GM12878 (cell line): Measurements from ENCODE around the gene UBLCP1. TPM values are rescaled to one million over a fixed set of nuclear protein-coding genes. Genes with fewer than 3 reads are reported as not detected.

Source experiments
- CBFB ChIP-seq: IDR thresholded peaks from 2 replicates; pipeline ENCODE4 v1.6.1; 2016; ENCODE audit warnings: antibody characterized with exemption, low read depth
- HCFC1 ChIP-seq: fragments of 150-350 bp; IDR thresholded peaks from 2 replicates; pipeline ENCODE4 v1.6.1; 2014; ENCODE audit warnings: low read length
- KLF5 ChIP-seq: fragments of 450-650 bp; IDR thresholded peaks from 2 replicates; pipeline ENCODE4 v1.6.1; 2014; ENCODE audit warnings: mild to moderate bottlenecking; ENCODE audit not compliant: partially characterized antibody
- POLR2A ChIP-seq: IDR thresholded peaks from 2 replicates; pipeline ENCODE4 v1.6.1; 2011; ENCODE audit warnings: low read depth, mild to moderate bottlenecking, low read length
- RELA ChIP-seq: fragments of 450-650 bp; IDR thresholded peaks from 2 replicates; pipeline ENCODE4 v1.8.0; 2014; ENCODE audit warnings: borderline replicate concordance; ENCODE audit not compliant: partially characterized antibody
- ZNF592 ChIP-seq: fragments of 450-650 bp; IDR thresholded peaks from 2 replicates; pipeline ENCODE4 v1.6.1; 2017; ENCODE audit warnings: mild to moderate bottlenecking, moderate library complexity
- ZZZ3 ChIP-seq: IDR thresholded peaks from 2 replicates; pipeline ENCODE4 v1.6.1; 2011; ENCODE audit warnings: low read depth; ENCODE audit not compliant: control insufficient read depth, insufficient read length
- polyA plus RNA-seq, 11 experiments: library from polyadenylated mRNA; depleted of rRNA in 4 of 11; unstranded in 6 of 11; stranded (reverse) in 5 of 11; fragments of >200 nt; fragmentation: Nextera tagmentation in 4 of 11; fragmentation: Illumina TruSeq in 1 of 11; extraction: Ambion mirVana in 4 of 11; extraction: Trizol in 1 of 11; gene quantifications; 1 replicate in 1 of 11; 2 replicates in 10 of 11; pipeline versions ENCODE4 v1.2.1 to v1.2.3, GENCODE V29; 2011 to 2016; ENCODE audit warnings: inconsistent platforms in 2 of 11, missing spikeins in 2 of 11, low read depth in 1 of 11
- total RNA-seq, 4 experiments: library from RNA; depleted of rRNA in 3 of 4; stranded (reverse); fragments of >200 nt in 3 of 4; fragmentation: Illumina TruSeq in 1 of 4; extraction: Trizol in 1 of 4; gene quantifications; 2 replicates each; pipeline versions ENCODE4 v1.2.1 to v1.2.3, GENCODE V29; 2013 to 2021
- TF ChIP-seq, protein P1 (sequence below): fragments of 450-650 bp; IDR thresholded peaks from 2 replicates; pipeline ENCODE4 v1.6.1; 2018; ENCODE audit warnings: borderline replicate concordance, mild to moderate bottlenecking; ENCODE audit not compliant: partially characterized antibody
- TF ChIP-seq, protein P2 (sequence below): fragments of 450-650 bp; IDR thresholded peaks from 2 replicates; pipeline ENCODE4 v1.6.1; 2017; ENCODE audit warnings: mild to moderate bottlenecking, low read depth, inconsistent platforms; ENCODE audit not compliant: poor library complexity, severe bottlenecking
- TF ChIP-seq, protein P3 (sequence below): fragments of 450-650 bp; IDR thresholded peaks from 2 replicates; pipeline ENCODE4 v1.6.1; 2017; ENCODE audit warnings: low read depth, mild to moderate bottlenecking, moderate library complexity
- TF ChIP-seq, protein P4 (sequence below): IDR thresholded peaks from 2 replicates; pipeline ENCODE4 v1.6.1; 2011; ENCODE audit warnings: borderline replicate concordance, low read depth, mild to moderate bottlenecking, moderate library complexity, low read length; ENCODE audit not compliant: insufficient read depth, poor library complexity, severe bottlenecking
- TF ChIP-seq, protein P5 (sequence below): IDR thresholded peaks from 2 replicates; pipeline ENCODE4 v1.6.1; 2012; ENCODE audit warnings: low read length, inconsistent platforms
- TF ChIP-seq, protein P6 (sequence below): IDR thresholded peaks from 2 replicates; pipeline ENCODE4 v1.6.1; 2011; ENCODE audit warnings: borderline replicate concordance, low read depth, mild to moderate bottlenecking, moderate library complexity, mixed read lengths, low read length; ENCODE audit not compliant: insufficient read depth; ENCODE audit errors: extremely low read length

UBLCP1 gene
- total and polyA plus RNA-seq, 10 of the 15 experiments (the other 5 are each of a cell fraction or from before 2014, with no cell fraction given) = 18.8 to 44.2 (median 32.1) TPM

DNA sequence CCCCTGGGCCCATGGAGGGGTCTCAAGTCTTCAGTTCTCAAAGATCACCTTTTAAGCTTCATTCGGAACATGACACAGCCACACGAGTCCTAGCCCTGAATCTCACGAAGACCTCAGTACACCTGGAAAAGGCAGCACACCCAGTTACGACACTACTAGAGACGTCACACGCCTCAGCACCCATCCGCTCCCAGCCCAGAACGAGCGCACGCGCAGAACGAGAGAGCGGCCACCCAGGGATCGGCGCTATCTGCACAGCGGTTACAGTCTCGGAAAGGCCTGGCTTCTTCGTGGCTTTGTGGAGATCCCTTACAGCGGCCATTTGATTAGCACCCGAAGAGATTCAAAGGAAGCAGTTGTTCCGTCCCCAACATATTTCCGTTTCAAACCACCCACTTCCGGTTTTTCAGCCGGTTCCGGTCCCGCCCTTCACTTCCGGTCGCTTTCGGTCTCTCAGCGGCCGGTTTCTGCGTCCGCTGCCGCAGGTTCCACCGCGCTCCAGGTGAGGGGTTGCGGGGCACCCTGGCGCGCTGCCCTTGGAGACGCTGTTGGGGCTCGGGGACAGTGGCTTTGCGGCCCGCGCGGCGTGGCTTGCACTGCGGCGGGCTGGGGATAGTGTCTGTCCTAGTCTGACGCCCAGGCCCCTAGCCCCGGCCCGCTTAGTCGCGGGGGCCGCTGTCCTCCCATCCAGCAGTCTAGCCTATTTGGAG is at the start of gene UBLCP1 (continued):
- TF ChIP-seq ZNF592 (no peak), POLR2A (peak; percentile 91), KLF5 (peak; percentile 66), CBFB (peak; percentile 77), RELA (peak; percentile 52), HCFC1 (no peak), ZZZ3 (no peak)
- TF ChIP-seq, protein P1, sequence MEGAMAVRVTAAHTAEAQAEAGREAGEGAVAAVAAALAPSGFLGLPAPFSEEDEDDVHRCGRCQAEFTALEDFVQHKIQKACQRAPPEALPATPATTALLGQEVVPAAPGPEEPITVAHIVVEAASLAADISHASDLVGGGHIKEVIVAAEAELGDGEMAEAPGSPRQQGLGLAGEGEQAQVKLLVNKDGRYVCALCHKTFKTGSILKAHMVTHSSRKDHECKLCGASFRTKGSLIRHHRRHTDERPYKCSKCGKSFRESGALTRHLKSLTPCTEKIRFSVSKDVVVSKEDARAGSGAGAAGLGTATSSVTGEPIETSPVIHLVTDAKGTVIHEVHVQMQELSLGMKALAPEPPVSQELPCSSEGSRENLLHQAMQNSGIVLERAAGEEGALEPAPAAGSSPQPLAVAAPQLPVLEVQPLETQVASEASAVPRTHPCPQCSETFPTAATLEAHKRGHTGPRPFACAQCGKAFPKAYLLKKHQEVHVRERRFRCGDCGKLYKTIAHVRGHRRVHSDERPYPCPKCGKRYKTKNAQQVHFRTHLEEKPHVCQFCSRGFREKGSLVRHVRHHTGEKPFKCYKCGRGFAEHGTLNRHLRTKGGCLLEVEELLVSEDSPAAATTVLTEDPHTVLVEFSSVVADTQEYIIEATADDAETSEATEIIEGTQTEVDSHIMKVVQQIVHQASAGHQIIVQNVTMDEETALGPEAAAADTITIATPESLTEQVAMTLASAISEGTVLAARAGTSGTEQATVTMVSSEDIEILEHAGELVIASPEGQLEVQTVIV = peak; percentile 64
- TF ChIP-seq, protein P2, sequence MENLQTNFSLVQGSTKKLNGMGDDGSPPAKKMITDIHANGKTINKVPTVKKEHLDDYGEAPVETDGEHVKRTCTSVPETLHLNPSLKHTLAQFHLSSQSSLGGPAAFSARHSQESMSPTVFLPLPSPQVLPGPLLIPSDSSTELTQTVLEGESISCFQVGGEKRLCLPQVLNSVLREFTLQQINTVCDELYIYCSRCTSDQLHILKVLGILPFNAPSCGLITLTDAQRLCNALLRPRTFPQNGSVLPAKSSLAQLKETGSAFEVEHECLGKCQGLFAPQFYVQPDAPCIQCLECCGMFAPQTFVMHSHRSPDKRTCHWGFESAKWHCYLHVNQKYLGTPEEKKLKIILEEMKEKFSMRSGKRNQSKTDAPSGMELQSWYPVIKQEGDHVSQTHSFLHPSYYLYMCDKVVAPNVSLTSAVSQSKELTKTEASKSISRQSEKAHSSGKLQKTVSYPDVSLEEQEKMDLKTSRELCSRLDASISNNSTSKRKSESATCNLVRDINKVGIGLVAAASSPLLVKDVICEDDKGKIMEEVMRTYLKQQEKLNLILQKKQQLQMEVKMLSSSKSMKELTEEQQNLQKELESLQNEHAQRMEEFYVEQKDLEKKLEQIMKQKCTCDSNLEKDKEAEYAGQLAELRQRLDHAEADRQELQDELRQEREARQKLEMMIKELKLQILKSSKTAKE = peak; percentile 11
- TF ChIP-seq, protein P3, sequence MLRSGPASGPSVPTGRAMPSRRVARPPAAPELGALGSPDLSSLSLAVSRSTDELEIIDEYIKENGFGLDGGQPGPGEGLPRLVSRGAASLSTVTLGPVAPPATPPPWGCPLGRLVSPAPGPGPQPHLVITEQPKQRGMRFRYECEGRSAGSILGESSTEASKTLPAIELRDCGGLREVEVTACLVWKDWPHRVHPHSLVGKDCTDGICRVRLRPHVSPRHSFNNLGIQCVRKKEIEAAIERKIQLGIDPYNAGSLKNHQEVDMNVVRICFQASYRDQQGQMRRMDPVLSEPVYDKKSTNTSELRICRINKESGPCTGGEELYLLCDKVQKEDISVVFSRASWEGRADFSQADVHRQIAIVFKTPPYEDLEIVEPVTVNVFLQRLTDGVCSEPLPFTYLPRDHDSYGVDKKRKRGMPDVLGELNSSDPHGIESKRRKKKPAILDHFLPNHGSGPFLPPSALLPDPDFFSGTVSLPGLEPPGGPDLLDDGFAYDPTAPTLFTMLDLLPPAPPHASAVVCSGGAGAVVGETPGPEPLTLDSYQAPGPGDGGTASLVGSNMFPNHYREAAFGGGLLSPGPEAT = peak; percentile 46; the same call in 1 of the 2 replicates
- TF ChIP-seq, protein P4, sequence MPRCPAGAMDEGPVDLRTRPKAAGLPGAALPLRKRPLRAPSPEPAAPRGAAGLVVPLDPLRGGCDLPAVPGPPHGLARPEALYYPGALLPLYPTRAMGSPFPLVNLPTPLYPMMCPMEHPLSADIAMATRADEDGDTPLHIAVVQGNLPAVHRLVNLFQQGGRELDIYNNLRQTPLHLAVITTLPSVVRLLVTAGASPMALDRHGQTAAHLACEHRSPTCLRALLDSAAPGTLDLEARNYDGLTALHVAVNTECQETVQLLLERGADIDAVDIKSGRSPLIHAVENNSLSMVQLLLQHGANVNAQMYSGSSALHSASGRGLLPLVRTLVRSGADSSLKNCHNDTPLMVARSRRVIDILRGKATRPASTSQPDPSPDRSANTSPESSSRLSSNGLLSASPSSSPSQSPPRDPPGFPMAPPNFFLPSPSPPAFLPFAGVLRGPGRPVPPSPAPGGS = no peak
- TF ChIP-seq, protein P5, sequence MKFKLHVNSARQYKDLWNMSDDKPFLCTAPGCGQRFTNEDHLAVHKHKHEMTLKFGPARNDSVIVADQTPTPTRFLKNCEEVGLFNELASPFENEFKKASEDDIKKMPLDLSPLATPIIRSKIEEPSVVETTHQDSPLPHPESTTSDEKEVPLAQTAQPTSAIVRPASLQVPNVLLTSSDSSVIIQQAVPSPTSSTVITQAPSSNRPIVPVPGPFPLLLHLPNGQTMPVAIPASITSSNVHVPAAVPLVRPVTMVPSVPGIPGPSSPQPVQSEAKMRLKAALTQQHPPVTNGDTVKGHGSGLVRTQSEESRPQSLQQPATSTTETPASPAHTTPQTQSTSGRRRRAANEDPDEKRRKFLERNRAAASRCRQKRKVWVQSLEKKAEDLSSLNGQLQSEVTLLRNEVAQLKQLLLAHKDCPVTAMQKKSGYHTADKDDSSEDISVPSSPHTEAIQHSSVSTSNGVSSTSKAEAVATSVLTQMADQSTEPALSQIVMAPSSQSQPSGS = no peak
- TF ChIP-seq, protein P6, sequence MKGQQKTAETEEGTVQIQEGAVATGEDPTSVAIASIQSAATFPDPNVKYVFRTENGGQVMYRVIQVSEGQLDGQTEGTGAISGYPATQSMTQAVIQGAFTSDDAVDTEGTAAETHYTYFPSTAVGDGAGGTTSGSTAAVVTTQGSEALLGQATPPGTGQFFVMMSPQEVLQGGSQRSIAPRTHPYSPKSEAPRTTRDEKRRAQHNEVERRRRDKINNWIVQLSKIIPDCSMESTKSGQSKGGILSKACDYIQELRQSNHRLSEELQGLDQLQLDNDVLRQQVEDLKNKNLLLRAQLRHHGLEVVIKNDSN = no peak
